OCI-LY1 (cell line): ENCODE results near the gene TNS1.

Experiments used
- H2AFZ ChIP-seq: fragments of 200-600 bp; sonication (generic), shearing (Covaris generic); 2 replicates; pipeline ENCODE4 v1.6.0; 2014; ENCODE audit warnings: antibody characterized with exemption, mild to moderate bottlenecking, low read length
- H3F3A ChIP-seq: fragments of 200-600 bp; sonication (generic), shearing (Covaris generic); 2 replicates; pipeline ENCODE4 v1.6.0; 2014; ENCODE audit warnings: mild to moderate bottlenecking, antibody characterized with exemption, low read length, moderate library complexity; ENCODE audit not compliant: insufficient read depth
- H3K27ac ChIP-seq: fragments of 200-600 bp; sonication (generic); 2 replicates; pipeline ENCODE4 v1.5.1; 2014; ENCODE audit warnings: low read length, mixed run types, mild to moderate bottlenecking, low read depth; ENCODE audit not compliant: poor library complexity, severe bottlenecking
- H3K27me3 ChIP-seq: fragments of 200-600 bp; sonication (generic); 2 replicates; pipeline ENCODE4 v1.6.0; 2014; ENCODE audit warnings: antibody characterized with exemption, mild to moderate bottlenecking, low read length, moderate library complexity; ENCODE audit not compliant: insufficient read depth
- H3K36me3 ChIP-seq: fragments of 200-600 bp; sonication (generic); 2 replicates; pipeline ENCODE4 v1.6.1; 2014; ENCODE audit warnings: mild to moderate bottlenecking, antibody characterized with exemption, low read length, moderate library complexity, mixed read lengths; ENCODE audit not compliant: insufficient read depth
- H3K4me1 ChIP-seq: fragments of 200-600 bp; sonication (generic); 2 replicates; pipeline ENCODE4 v1.5.1; 2014; ENCODE audit warnings: mild to moderate bottlenecking, low read length, moderate library complexity; ENCODE audit not compliant: insufficient read depth, severe bottlenecking
- H3K4me2 ChIP-seq: fragments of 200-600 bp; sonication (generic), shearing (Covaris generic); 2 replicates; pipeline ENCODE4 v1.6.1; 2014; ENCODE audit warnings: low read length
- H3K4me3 ChIP-seq: fragments of 200-600 bp; sonication (generic); 2 replicates; pipeline ENCODE4 v1.5.1; 2014; ENCODE audit warnings: low read length, low read depth, mild to moderate bottlenecking, mixed read lengths; ENCODE audit not compliant: poor library complexity, severe bottlenecking
- H3K79me2 ChIP-seq: fragments of 200-600 bp; shearing (Covaris generic); 2 replicates; pipeline ENCODE4 v1.6.1; 2016; ENCODE audit warnings: mixed run types, low read length, mixed read lengths; ENCODE audit not compliant: insufficient read depth
- H3K9ac ChIP-seq: fragments of 200-600 bp; sonication (generic), shearing (Covaris generic); 2 replicates; pipeline ENCODE4 v1.6.1; 2014; ENCODE audit warnings: mild to moderate bottlenecking, low read length, mixed read lengths
- H3K9me2 ChIP-seq: fragments of 200-600 bp; sonication (generic), shearing (Covaris generic); 2 replicates; pipeline ENCODE4 v1.6.1; 2014; ENCODE audit warnings: low read depth, mild to moderate bottlenecking, low read length, mixed read lengths
- H3K9me3 ChIP-seq: fragments of 200-600 bp; shearing (Covaris generic); 2 replicates; pipeline ENCODE4 v1.6.1; 2014; ENCODE audit warnings: low read length, mixed read lengths
- H4K20me1 ChIP-seq: fragments of 200-600 bp; sonication (generic), shearing (Covaris generic); 2 replicates; pipeline ENCODE4 v1.6.0; 2016; ENCODE audit warnings: mild to moderate bottlenecking, low read length; ENCODE audit not compliant: insufficient read depth
- CTCF ChIP-seq: fragments of 200-600 bp; sonication (generic), shearing (Covaris generic); IDR thresholded peaks from 2 replicates; pipeline ENCODE4 v1.5.1; 2017; ENCODE audit warnings: mild to moderate bottlenecking, antibody characterized with exemption, low read length, moderate library complexity, mixed read lengths
- EZH2 ChIP-seq: fragments of 200-600 bp; sonication (generic), shearing (Covaris generic); IDR thresholded peaks from 2 replicates; pipeline ENCODE4 v1.8.0; 2017; ENCODE audit warnings: borderline replicate concordance, mixed run types, mild to moderate bottlenecking, antibody characterized with exemption, low read length, moderate library complexity, mixed read lengths

Gene TNS1

DNA sequence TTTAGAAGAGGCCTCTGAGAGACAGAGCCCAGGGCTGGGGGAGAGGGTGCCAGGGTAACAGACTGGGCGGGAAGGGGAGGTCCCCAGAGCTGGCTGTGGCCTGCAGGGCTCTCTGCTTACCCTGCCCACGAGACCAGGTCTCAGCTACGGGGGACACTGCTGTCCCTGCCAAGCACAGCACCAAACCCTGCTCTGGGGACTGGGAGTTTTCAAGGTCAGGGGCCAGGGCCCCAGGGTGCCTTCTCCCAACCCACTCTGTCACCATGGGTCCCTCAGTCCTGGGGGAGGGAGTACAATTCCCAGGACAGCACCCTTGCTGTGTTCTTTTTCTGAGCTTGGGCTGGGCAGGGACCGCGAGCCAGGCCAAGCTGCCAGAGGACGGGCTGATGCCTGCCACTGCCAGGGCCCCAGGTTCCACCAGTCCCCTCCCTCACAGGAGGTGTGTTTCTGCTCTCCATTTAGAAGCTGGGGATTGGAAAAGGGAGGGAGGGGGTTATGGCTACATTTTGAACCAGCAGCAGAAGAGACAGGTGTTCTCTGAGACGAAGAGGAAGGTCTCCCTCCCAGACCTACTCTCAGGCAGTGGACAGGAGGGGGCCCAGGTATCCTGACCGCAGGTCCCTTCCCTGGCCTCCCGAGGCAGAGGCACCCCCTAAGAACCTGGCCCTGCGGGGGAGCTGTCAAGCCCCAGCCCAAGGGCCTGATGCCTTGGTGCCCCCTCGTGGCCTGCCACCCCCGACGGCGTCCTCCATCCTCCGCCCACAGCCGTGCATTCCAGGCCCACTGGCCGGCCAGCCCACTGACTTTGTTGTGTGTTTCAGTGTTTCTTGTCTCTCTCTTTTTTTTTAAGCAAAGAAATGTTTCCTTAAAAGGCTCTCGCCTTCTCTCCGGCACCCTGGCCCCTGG lies 80.4 kb downstream of the TNS1 start:
- Histone ChIP-seq H3K79me2 (no peaks in the 10 kb centered on the region), H3F3A (no peaks in the 10 kb centered on the region)

DNA sequence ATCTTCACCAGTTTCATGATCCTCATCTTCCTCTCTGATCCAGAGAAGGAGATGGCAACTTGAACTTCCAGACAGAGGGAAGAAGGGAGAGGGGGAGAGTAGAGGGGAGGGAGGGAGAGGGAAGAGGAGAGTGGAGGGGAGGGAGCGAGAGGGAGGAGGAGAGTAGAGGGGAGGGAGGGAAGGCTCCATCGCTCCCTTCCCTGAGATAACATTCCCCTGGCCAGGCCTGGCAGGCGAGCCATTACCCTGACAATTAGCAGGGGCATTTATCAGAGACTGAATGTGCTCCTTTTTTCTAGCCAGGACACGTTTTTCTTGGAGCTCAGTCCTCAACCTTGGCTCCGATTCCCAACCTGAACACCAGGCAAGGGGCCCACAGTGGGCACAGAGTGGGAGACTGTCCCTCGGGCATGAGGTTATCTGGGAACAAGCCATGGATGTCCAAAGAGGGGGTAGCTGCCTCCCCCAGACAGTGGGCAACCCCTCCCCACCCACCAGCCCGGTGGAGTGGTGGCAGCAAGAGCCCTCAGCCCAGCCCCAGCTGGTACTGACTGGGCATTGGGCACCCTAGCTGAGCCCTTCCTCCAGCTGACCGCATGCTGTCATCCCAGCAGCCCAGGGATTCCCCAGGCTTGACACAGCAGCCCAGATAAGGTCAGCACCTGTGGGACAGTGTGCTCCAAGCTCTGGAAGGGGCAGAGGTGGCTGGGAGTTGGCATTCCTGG lies 81.8 kb downstream of the TNS1 start:
- no peak overlapping the region for H3K9ac ChIP-seq
- TF ChIP-seq EZH2 (no peak), CTCF (no peak)
- no peak overlapping the region for H2AFZ ChIP-seq
- H3K79me2 ChIP-seq = no peaks in the 10 kb centered on the region
- H3K9me2 ChIP-seq = no peaks in the 10 kb centered on the region
- H3K27me3 ChIP-seq = no peaks in the 10 kb centered on the region; the same call in 1 of the 2 replicates
- no peaks in the 10 kb centered on the region for H3K9me3 ChIP-seq
- H3F3A ChIP-seq = no peaks in the 10 kb centered on the region
- H3K36me3 ChIP-seq = no peaks in the 10 kb centered on the region
- H3K4me3 ChIP-seq = no peak overlapping the region
- no peaks in the 10 kb centered on the region for H4K20me1 ChIP-seq
- H3K4me2 ChIP-seq = no peak overlapping the region
- no peak overlapping the region for H3K27ac ChIP-seq
- no peaks in the 10 kb centered on the region for H3K4me1 ChIP-seq

More for the DNA sequence above, 80.4 kb downstream of the TNS1 start:
- H3K4me1 ChIP-seq = no peaks in the 10 kb centered on the region
- H3K9me3 ChIP-seq = no peaks in the 10 kb centered on the region
- H3K27ac ChIP-seq = no peak overlapping the region
- no peaks in the 10 kb centered on the region for H3K36me3 ChIP-seq
- TF ChIP-seq CTCF (peak; percentile 20; the same call in 1 of the 2 replicates), EZH2 (no peak)
- no peak overlapping the region for H3K4me2 ChIP-seq
- H3K4me3 ChIP-seq = no peak overlapping the region
- no peak overlapping the region for H3K9ac ChIP-seq
- H2AFZ ChIP-seq = no peak overlapping the region
- H3K27me3 ChIP-seq = no peaks in the 10 kb centered on the region; the same call in 1 of the 2 replicates
- no peaks in the 10 kb centered on the region for H4K20me1 ChIP-seq
- H3K9me2 ChIP-seq = no peaks in the 10 kb centered on the region

DNA sequence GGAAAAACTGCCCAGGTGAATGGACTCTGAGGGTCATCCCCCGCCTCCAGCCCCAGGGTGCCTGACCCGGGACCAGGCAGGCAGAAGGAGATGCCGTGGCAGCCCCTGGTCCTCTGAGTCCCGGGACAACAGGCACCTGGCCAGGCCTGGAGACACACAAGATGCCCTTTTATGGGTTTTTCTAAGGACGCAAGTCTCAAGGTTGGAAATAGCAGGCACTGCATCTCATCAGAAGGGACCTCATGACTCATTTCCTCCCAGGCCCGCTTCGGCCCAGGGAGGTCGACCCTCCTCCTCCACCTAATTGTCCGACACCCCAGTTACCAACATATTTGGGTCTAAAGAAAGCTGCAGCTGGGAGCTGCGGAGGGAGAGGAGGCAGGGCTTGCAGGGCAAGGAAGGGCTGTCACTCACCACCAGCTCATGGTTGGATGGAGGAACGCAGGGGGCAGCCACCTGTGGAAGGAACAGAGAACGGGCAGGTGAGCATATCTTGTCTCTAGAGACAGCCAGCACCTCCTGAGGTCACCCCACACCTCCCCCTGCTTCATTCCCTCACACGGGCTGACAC lies 82.9 kb downstream of the TNS1 start:
- no peak overlapping the region for H3K27ac ChIP-seq

More for the DNA sequence above, 82.9 kb downstream of the TNS1 start:
- no peaks in the 10 kb centered on the region for H3K79me2 ChIP-seq
- no peaks in the 10 kb centered on the region for H3K9me3 ChIP-seq
- H3K36me3 ChIP-seq = no peaks in the 10 kb centered on the region
- no peaks in the 10 kb centered on the region for H4K20me1 ChIP-seq
- H3K4me2 ChIP-seq = no peak overlapping the region
- no peak overlapping the region for H3K9ac ChIP-seq
- H3K27me3 ChIP-seq = peaks cover 1% of the 10 kb centered on the region; the same call in 1 of the 2 replicates
- H2AFZ ChIP-seq = no peak overlapping the region
- no peaks in the 10 kb centered on the region for H3K4me1 ChIP-seq
- no peak overlapping the region for H3K4me3 ChIP-seq
- no peaks in the 10 kb centered on the region for H3K9me2 ChIP-seq
- H3F3A ChIP-seq = no peaks in the 10 kb centered on the region
- no peak for TF ChIP-seq EZH2
- no peak for TF ChIP-seq CTCF
